Measurements from ENCODE around the gene MFAP4.

Gene MFAP4

DNA sequence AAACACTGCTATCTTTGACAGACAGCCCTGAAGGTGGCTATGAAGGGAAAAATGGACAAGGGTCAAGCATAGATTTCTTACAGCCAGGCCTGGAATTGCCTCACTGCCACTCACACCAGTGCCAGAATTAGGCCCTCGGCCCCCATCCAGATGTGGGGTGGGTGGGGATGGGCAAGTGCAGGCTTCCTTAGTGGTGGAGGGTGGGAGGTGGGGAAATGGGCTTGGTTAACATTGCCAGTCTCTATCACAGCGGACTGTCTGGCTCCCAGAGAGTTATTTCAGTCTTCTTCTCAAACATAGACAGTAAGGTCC lies 49.3 kb downstream of the MFAP4 start:
- TF ChIP-seq, protein P1, sequence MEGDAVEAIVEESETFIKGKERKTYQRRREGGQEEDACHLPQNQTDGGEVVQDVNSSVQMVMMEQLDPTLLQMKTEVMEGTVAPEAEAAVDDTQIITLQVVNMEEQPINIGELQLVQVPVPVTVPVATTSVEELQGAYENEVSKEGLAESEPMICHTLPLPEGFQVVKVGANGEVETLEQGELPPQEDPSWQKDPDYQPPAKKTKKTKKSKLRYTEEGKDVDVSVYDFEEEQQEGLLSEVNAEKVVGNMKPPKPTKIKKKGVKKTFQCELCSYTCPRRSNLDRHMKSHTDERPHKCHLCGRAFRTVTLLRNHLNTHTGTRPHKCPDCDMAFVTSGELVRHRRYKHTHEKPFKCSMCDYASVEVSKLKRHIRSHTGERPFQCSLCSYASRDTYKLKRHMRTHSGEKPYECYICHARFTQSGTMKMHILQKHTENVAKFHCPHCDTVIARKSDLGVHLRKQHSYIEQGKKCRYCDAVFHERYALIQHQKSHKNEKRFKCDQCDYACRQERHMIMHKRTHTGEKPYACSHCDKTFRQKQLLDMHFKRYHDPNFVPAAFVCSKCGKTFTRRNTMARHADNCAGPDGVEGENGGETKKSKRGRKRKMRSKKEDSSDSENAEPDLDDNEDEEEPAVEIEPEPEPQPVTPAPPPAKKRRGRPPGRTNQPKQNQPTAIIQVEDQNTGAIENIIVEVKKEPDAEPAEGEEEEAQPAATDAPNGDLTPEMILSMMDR (IDR thresholded peaks at IDR 0.05; ENCODE audit: low read depth, low read length), result no peak
- DNase-seq (ENCODE audit: low read depth, low spot score), result no peak
- no peak overlapping the region for H3K4me3 ChIP-seq (ENCODE audit: low read depth, low read length)
- in situ Hi-C loops (cut with HindIII; ENCODE audit: low sequenced_read_pairs), result no loop called here

DNA sequence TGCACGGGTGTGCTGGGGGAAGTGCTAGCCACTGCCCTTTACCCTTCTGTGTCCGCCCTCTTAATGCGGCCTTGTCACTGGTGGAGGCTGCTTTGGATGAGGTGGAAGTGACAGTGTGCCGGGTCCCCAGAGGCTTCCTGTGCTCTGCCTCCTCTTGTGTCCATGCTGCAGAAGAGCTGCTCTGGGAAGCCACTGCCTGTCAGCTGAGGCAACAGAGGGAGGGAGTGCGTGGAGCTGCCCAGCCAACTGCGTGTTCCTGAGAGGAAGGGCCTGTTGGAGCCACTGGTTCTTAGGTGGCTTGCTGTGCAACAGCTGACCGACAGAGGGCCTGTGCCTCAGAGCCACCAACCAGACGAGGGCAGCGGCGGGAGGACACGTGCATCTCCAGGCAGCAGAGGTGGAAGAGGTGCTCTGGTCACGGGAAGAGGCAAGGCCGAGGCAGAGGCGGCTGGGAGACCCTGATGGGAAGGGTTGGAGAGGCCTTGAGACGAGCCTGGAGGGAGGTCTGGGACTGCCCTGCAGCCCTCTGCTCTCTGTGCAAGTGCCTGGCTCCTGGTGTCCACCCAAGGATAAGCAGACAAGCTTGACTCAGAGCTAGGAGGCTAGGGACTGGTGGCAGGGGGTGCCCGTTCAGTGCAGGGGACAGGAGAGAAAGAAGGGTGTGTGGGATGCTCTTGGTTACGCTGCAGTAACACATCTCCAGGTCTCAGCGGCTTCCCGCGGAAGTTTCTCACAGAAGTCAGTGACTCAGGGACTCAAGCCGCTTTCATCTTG lies 49.9 kb downstream of the MFAP4 start:
- in situ Hi-C loops (cut with HindIII; ENCODE audit: low sequenced_read_pairs), result no loop called here
- H3K4me3 ChIP-seq (ENCODE audit: low read depth, low read length), result no peak overlapping the region
- DNase-seq (ENCODE audit: low read depth, low spot score), result no peak
- TF ChIP-seq, protein P1 (IDR thresholded peaks at IDR 0.05; ENCODE audit: low read depth, low read length), result peak; percentile 21

DNA sequence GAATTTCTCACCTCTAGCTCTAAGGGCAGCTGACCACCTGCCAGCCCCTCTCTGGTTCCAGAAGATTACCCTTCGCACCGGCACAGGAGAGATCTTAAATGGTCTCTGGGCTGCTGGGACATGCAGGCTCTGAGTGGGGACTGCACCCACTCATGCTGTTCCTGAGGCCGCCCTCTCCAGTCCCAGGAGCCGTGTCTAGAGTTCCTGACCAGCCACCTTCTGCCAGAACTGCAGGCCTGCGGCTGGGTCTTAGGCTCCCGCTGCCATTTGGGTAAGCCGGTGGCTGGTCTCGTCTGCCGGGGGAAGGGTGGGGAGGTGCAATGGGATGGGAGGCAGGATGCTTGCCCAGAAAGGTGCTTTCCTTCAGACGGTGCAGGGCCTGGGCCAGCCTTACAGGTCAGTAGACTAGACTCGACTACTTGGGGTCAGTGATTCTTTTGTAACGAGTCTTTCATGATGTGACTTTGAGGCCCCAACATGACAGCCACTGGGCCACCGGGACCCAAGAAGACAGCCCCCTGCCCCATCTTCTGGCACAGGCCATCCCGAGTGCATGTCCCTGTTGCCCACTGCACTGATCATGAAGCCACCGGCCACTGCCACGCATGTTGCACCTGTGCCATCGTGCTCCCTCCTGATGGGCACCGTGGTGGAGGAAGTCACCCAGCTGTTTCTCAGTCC lies 50.9 kb downstream of the MFAP4 start:
- in situ Hi-C loops (cut with HindIII; ENCODE audit: low sequenced_read_pairs), result no loop called here
- no peak overlapping the region for H3K4me3 ChIP-seq (ENCODE audit: low read depth, low read length)
- DNase-seq (ENCODE audit: low read depth, low spot score), result no peak
- TF ChIP-seq, protein P1 (IDR thresholded peaks at IDR 0.05; ENCODE audit: low read depth, low read length), result no peak

DNA sequence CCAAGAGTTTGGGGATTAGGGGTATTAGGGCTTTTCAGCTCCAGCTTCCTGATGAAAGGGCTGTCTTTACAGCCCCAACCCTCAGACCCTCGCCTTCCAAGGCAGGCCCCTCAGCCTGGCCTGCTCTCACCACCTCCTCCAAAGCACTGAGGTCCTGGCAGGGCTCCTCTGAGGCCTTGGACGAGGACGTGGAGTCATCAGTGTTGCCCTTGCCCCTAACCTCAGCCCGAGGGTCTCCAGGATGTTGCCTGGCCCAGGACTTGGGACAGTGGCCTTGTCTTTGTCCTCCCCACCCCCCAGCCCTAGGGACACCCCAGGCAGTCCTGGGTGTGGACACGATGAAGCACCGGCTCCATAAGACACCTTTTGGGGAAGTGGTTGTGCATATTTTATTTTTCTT lies 52.7 kb downstream of the MFAP4 start:
- DNase-seq (ENCODE audit: low read depth, low spot score), result no peak
- in situ Hi-C loops (cut with HindIII; ENCODE audit: low sequenced_read_pairs), result no loop called here
- no peak overlapping the region for H3K4me3 ChIP-seq (ENCODE audit: low read depth, low read length)
- TF ChIP-seq, protein P1 (IDR thresholded peaks at IDR 0.05; ENCODE audit: low read depth, low read length), result no peak

DNA sequence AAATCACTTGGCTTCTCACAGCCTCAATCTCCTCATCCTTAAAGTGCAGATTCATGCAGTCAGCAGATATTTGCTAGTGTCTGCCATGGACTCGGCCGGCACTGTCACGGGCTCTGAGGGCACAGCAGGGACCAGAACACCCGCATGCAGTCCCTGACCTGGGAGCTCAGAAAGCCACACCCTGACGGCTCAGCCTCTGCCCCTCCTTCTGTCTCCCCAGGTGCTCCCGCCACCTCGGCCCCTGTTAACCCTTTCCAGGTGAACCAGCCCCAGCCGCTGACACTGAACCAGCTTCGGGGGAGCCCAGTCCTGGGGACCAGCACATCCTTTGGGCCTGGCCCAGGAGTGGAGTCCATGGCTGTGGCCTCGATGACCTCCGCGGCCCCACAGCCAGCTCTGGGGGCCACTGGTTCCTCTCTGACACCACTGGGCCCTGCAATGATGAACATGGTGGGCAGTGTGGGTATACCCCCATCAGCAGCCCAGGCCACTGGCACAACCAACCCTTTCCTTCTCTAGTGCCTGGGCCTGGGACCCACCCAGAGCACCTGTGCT lies 53.2 kb downstream of the MFAP4 start:
- in situ Hi-C loops (cut with HindIII; ENCODE audit: low sequenced_read_pairs), result no loop called here
- H3K4me3 ChIP-seq (ENCODE audit: low read depth, low read length), result no peak overlapping the region
- no peak for DNase-seq (ENCODE audit: low read depth, low spot score)
- TF ChIP-seq, protein P1 (IDR thresholded peaks at IDR 0.05; ENCODE audit: low read depth, low read length), result no peak
